ENCODE measurements around the gene HBS1L. TPM values are rescaled to one million over a fixed set of nuclear protein-coding genes. Genes with fewer than 3 reads are reported as not detected.

HBS1L gene
- total and polyA plus RNA-seq, 2 experiments from 2014 or later = 57.8 to 98.9 TPM

- no peaks in the 10 kb centered on the region for H3K4me1 ChIP-seq (ENCODE audit: low read depth)
- no peak overlapping the region for H3K27ac ChIP-seq
- no peak for TF ChIP-seq CTCF (IDR thresholded peaks at IDR 0.05; ENCODE audit: low read depth, low read length)
- no peak for DNase-seq (ENCODE audit: low read depth in 1 of 2, low spot score in 1 of 2)
- no peaks in the 10 kb centered on the region for H3K36me3 ChIP-seq
- H3K4me3 ChIP-seq = no peak overlapping the region
- H3K27me3 ChIP-seq = no peaks in the 10 kb centered on the region
- no peaks in the 10 kb centered on the region for H3K9me3 ChIP-seq (ENCODE audit: low read depth)
Measured at GRCh38 chr6:134934793-134935485, 119.7 kb downstream of the HBS1L start.

GRCh38 chr6:134932535-134933470, 121.8 kb downstream of the HBS1L start:
- no peak overlapping the region for H3K27ac ChIP-seq

DNA sequence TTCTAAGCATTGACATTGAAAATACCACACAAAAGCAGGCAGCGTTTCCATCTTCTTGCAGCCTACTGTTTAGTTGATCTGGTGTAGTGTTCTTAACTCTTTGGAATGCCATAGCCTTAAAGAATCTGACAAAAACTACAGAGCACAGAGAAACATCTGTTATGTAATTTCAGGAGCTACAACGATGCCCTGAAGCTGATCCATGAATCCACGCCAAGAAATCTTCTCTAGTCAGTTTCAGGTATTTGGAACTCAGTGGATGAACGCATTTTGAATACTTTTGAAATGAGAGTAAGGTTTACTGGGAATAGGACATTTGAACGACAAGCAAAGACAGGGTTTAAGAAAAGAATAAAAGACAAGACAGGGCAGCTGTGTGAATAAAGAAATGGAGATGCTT, 122.5 kb downstream of the HBS1L start:
- H3K4me1 ChIP-seq (ENCODE audit: low read depth) = no peaks in the 10 kb centered on the region
- no peaks in the 10 kb centered on the region for H3K9me3 ChIP-seq (ENCODE audit: low read depth)
- no peaks in the 10 kb centered on the region for H3K27me3 ChIP-seq
- TF ChIP-seq CTCF (IDR thresholded peaks at IDR 0.05; ENCODE audit: low read depth, low read length) = no peak
- no peak overlapping the region for H3K4me3 ChIP-seq
- H3K27ac ChIP-seq = no peak overlapping the region
- no peak for DNase-seq (ENCODE audit: low read depth in 1 of 2, low spot score in 1 of 2)
- no peaks in the 10 kb centered on the region for H3K36me3 ChIP-seq

More at GRCh38 chr6:134932535-134933470, 121.8 kb downstream of the HBS1L start:
- Histone ChIP-seq H3K4me1 (ENCODE audit: low read depth) (no peaks in the 10 kb centered on the region), H3K27me3 (no peaks in the 10 kb centered on the region), H3K9me3 (ENCODE audit: low read depth) (no peaks in the 10 kb centered on the region), H3K4me3 (no peak overlapping the region), H3K36me3 (no peaks in the 10 kb centered on the region)
- DNase-seq (ENCODE audit: low read depth in 1 of 2, low spot score in 1 of 2) = no peak
- TF ChIP-seq CTCF (IDR thresholded peaks at IDR 0.05; ENCODE audit: low read depth, low read length) = no peak

DNA sequence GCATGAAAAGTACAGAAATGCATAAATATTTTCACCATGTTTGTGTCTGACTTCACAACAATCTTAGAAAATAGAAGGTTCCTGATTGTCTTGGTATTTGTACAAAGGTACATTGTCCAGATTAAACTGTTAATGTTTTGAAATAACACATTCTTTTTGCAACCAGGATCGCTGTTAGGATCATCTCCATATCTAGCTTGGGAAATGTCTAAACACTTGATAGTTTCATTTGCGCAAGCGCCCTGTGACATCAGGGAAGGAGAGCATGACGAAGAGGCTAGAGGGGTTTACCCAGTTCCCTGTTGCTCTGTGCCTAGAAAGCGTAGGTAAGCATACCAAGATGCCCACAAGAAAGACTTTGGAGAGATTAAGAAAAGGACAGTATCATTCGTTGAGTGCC, 124.2 kb downstream of the HBS1L start:
- Histone ChIP-seq H3K4me3 (no peak overlapping the region), H3K9me3 (ENCODE audit: low read depth) (no peaks in the 10 kb centered on the region), H3K27me3 (no peaks in the 10 kb centered on the region), H3K27ac (no peak overlapping the region), H3K36me3 (no peaks in the 10 kb centered on the region), H3K4me1 (ENCODE audit: low read depth) (no peaks in the 10 kb centered on the region)
- TF ChIP-seq CTCF (IDR thresholded peaks at IDR 0.05; ENCODE audit: low read depth, low read length) = no peak
- DNase-seq (ENCODE audit: low read depth in 1 of 2, low spot score in 1 of 2) = peak in 1 of 2 donors; percentile 36

- Histone ChIP-seq H3K36me3 (no peaks in the 10 kb centered on the region), H3K4me1 (ENCODE audit: low read depth) (no peaks in the 10 kb centered on the region), H3K27me3 (no peaks in the 10 kb centered on the region), H3K9me3 (ENCODE audit: low read depth) (no peaks in the 10 kb centered on the region), H3K4me3 (no peak overlapping the region), H3K27ac (no peak overlapping the region)
- no peak for DNase-seq (ENCODE audit: low read depth in 1 of 2, low spot score in 1 of 2)
- no peak for TF ChIP-seq CTCF (IDR thresholded peaks at IDR 0.05; ENCODE audit: low read depth, low read length)
Measured at GRCh38 chr6:134928151-134928900, 126.3 kb downstream of the HBS1L start.

All from cardiac muscle cell (in vitro differentiated cells and primary cell).